ENCODE measurements around the gene RBM20.

GRCh38 chr10:110612629-110613028 is 31.5 kb upstream of the RBM20 start:
- TF ChIP-seq POU6F1 (CRISPR knock-in tag; IDR thresholded peaks at IDR 0.05; ENCODE audit: borderline replicate concordance, low read depth) (no peak), TOX (CRISPR knock-in tag; IDR thresholded peaks at IDR 0.05; ENCODE audit: borderline replicate concordance) (no peak), ZNF565 (CRISPR knock-in tag; conservative IDR thresholded peaks at IDR 0.05; ENCODE audit: low read depth) (no peak), OSR1 (CRISPR knock-in tag; IDR thresholded peaks at IDR 0.05) (no peak), ZNF8 (CRISPR knock-in tag; IDR thresholded peaks at IDR 0.05) (no peak), CREB5 (CRISPR knock-in tag; IDR thresholded peaks at IDR 0.05; ENCODE audit: low read depth) (no peak), BACH2 (CRISPR knock-in tag; IDR thresholded peaks at IDR 0.05; ENCODE audit: borderline replicate concordance) (no peak), ZC3H10 (CRISPR knock-in tag; IDR thresholded peaks at IDR 0.05) (no peak), RARB (CRISPR knock-in tag; IDR thresholded peaks at IDR 0.05) (no peak), ESRRG (CRISPR knock-in tag; IDR thresholded peaks at IDR 0.05) (no peak), ARNTL (CRISPR knock-in tag; IDR thresholded peaks at IDR 0.05; ENCODE audit: borderline replicate concordance, low read depth) (no peak), CSDC2 (CRISPR knock-in tag; IDR thresholded peaks at IDR 0.05) (no peak)
- TF ChIP-seq, protein P1, sequence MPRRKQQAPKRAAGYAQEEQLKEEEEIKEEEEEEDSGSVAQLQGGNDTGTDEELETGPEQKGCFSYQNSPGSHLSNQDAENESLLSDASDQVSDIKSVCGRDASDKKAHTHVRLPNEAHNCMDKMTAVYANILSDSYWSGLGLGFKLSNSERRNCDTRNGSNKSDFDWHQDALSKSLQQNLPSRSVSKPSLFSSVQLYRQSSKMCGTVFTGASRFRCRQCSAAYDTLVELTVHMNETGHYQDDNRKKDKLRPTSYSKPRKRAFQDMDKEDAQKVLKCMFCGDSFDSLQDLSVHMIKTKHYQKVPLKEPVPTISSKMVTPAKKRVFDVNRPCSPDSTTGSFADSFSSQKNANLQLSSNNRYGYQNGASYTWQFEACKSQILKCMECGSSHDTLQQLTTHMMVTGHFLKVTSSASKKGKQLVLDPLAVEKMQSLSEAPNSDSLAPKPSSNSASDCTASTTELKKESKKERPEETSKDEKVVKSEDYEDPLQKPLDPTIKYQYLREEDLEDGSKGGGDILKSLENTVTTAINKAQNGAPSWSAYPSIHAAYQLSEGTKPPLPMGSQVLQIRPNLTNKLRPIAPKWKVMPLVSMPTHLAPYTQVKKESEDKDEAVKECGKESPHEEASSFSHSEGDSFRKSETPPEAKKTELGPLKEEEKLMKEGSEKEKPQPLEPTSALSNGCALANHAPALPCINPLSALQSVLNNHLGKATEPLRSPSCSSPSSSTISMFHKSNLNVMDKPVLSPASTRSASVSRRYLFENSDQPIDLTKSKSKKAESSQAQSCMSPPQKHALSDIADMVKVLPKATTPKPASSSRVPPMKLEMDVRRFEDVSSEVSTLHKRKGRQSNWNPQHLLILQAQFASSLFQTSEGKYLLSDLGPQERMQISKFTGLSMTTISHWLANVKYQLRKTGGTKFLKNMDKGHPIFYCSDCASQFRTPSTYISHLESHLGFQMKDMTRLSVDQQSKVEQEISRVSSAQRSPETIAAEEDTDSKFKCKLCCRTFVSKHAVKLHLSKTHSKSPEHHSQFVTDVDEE (CRISPR knock-in tag; IDR thresholded peaks at IDR 0.05) = no peak
- TF ChIP-seq, protein P2, sequence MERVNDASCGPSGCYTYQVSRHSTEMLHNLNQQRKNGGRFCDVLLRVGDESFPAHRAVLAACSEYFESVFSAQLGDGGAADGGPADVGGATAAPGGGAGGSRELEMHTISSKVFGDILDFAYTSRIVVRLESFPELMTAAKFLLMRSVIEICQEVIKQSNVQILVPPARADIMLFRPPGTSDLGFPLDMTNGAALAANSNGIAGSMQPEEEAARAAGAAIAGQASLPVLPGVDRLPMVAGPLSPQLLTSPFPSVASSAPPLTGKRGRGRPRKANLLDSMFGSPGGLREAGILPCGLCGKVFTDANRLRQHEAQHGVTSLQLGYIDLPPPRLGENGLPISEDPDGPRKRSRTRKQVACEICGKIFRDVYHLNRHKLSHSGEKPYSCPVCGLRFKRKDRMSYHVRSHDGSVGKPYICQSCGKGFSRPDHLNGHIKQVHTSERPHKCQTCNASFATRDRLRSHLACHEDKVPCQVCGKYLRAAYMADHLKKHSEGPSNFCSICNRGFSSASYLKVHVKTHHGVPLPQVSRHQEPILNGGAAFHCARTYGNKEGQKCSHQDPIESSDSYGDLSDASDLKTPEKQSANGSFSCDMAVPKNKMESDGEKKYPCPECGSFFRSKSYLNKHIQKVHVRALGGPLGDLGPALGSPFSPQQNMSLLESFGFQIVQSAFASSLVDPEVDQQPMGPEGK (CRISPR knock-in tag; IDR thresholded peaks at IDR 0.05; ENCODE audit: borderline replicate concordance) = no peak

Data from SK-N-SH treated with all-trans-retinoic acid at 6 μM for 48 hours (cell line).